IMR-90 (cell line): ENCODE measurements around the gene FRMD5. TPM values are rescaled to one million over a fixed set of nuclear protein-coding genes. Genes with fewer than 3 reads are reported as not detected.

Experiments
- ATAC-seq: fragments of 200-7000 bp; cut with Tn5 transposase; 2 replicates; pipeline ENCODE4 v1.9.1; 2020; ENCODE audit warnings: low read depth, mild to moderate bottlenecking, moderate library complexity
- BruUV-seq: library from RNA; stranded (reverse); fragments of 400-500 nt; replicated peaks from 2 replicates; lab custom pipeline; 2021; lab: Mats Ljungman, UMichigan
- CTCF ChIA-PET: fragments of 300-600 bp; formaldehyde crosslinking; extraction: SDS; loops from one replicate; lab custom pipeline; 2021; ENCODE audit warnings: antibody characterized with exemption; lab: Yijun Ruan, JAX
- POLR2A ChIA-PET: fragments of 300-600 bp; sonication (Branson Sonifier 250); formaldehyde crosslinking; loops from one replicate; lab custom pipeline; 2022; ENCODE audit warnings: antibody characterized with exemption; ENCODE audit not compliant: unreplicated experiment; lab: Charles Lee
- DNase-seq: peaks from one replicate; pipeline ENCODE4 v3.0.0; 2013
- H2AFZ ChIP-seq: replicated peaks from 2 replicates; pipeline ENCODE3; 2013; ENCODE audit warnings: low read length, mild to moderate bottlenecking; ENCODE audit not compliant: poor library complexity
- H2AK5ac ChIP-seq: 2 replicates; pipeline ENCODE4 v1.6.1; 2013; ENCODE audit warnings: low read depth, low read length, inconsistent platforms
- H2AK9ac ChIP-seq: replicated peaks from 2 replicates; pipeline ENCODE3; 2013; ENCODE audit warnings: mild to moderate bottlenecking, low read depth, low read length, moderate library complexity; ENCODE audit not compliant: poor library complexity
- H2BK120ac ChIP-seq: 2 replicates; pipeline ENCODE4 v1.6.1; 2013; ENCODE audit warnings: low read depth, low read length, inconsistent platforms
- H2BK15ac ChIP-seq: 3 replicates; pipeline ENCODE4 v1.6.1; 2013; ENCODE audit warnings: low read depth, low read length, inconsistent platforms
- H2BK20ac ChIP-seq: 2 replicates; pipeline ENCODE4 v1.6.1; 2013; ENCODE audit warnings: low read depth, mild to moderate bottlenecking, inconsistent platforms, low read length, moderate library complexity
- H2BK5ac ChIP-seq: 2 replicates; pipeline ENCODE4 v1.6.1; 2013; ENCODE audit warnings: mild to moderate bottlenecking, low read depth, low read length, inconsistent platforms; ENCODE audit not compliant: poor library complexity, severe bottlenecking
- H3K14ac ChIP-seq: replicated peaks from 2 replicates; pipeline ENCODE4 v1.6.1; 2013; ENCODE audit warnings: low read depth, low read length, inconsistent platforms
- H3K18ac ChIP-seq: 2 replicates; pipeline ENCODE4 v1.6.1; 2013; ENCODE audit warnings: low read depth, low read length, control low read depth
- H3K23ac ChIP-seq: 2 replicates; pipeline ENCODE4 v1.6.1; 2013; ENCODE audit warnings: low read depth, low read length, inconsistent platforms
- H3K27ac ChIP-seq: 2 replicates; pipeline ENCODE4 v1.5.1; 2013; ENCODE audit warnings: mild to moderate bottlenecking, control low read depth, low read length; ENCODE audit not compliant: insufficient read depth
- H3K27me3 ChIP-seq: 2 replicates; pipeline ENCODE4 v1.6.1; 2013; ENCODE audit warnings: low read length; ENCODE audit not compliant: control insufficient read depth, insufficient read depth
- H3K36me3 ChIP-seq: 2 replicates; pipeline ENCODE4 v1.6.1; 2013; ENCODE audit warnings: low read length, mixed read lengths; ENCODE audit not compliant: control insufficient read depth, insufficient read depth
- H3K4ac ChIP-seq: 2 replicates; pipeline ENCODE4 v1.6.1; 2013; ENCODE audit warnings: low read depth, low read length, inconsistent platforms
- H3K4me1 ChIP-seq: 2 replicates; pipeline ENCODE4 v1.6.1; 2013; ENCODE audit warnings: low read length, mixed read lengths; ENCODE audit not compliant: control insufficient read depth, insufficient read depth
- H3K4me2 ChIP-seq: 2 replicates; pipeline ENCODE4 v1.6.1; 2013; ENCODE audit warnings: low read depth, mild to moderate bottlenecking, control low read depth, low read length, moderate library complexity
- H3K4me3 ChIP-seq: 2 replicates; pipeline ENCODE4 v1.5.1; 2013; ENCODE audit warnings: low read depth, mild to moderate bottlenecking, control low read depth, low read length, moderate library complexity; ENCODE audit not compliant: insufficient read depth
- H3K56ac ChIP-seq: 2 replicates; pipeline ENCODE4 v1.6.1; 2013; ENCODE audit warnings: low read length, inconsistent platforms; ENCODE audit not compliant: insufficient read depth; ENCODE audit errors: extremely low read depth
- H3K79me1 ChIP-seq, 2 experiments: 2 replicates each; pipeline ENCODE4 v1.6.1; 2013; ENCODE audit warnings: low read length in 2 of 2, inconsistent platforms in 1 of 2, low read depth in 1 of 2
- H3K9ac ChIP-seq: 2 replicates; pipeline ENCODE4 v1.6.1; 2013; ENCODE audit warnings: low read depth, low read length, control low read depth
- H3K9me1 ChIP-seq: 2 replicates; pipeline ENCODE4 v1.6.1; 2013; ENCODE audit warnings: low read length, inconsistent platforms; ENCODE audit not compliant: insufficient read depth
- H3K9me3 ChIP-seq: 2 replicates; pipeline ENCODE4 v1.6.1; 2013; ENCODE audit warnings: low read length; ENCODE audit not compliant: control insufficient read depth, insufficient read depth
- H4K20me1 ChIP-seq: 2 replicates; pipeline ENCODE4 v1.6.1; 2013; ENCODE audit warnings: low read length, inconsistent platforms; ENCODE audit not compliant: insufficient read depth
- H4K5ac ChIP-seq: 2 replicates; pipeline ENCODE4 v1.6.1; 2013; ENCODE audit warnings: mild to moderate bottlenecking, low read depth, low read length, control low read depth
- H4K8ac ChIP-seq, 2 experiments: 2 replicates each; pipeline ENCODE4 v1.6.1; 2013; ENCODE audit warnings: low read depth in 2 of 2, low read length in 2 of 2, control low read depth in 1 of 2, inconsistent platforms in 1 of 2
- H4K91ac ChIP-seq: 2 replicates; pipeline ENCODE4 v1.6.1; 2013; ENCODE audit warnings: low read depth, low read length, inconsistent platforms; ENCODE audit not compliant: insufficient read depth
- CEBPB ChIP-seq: IDR thresholded peaks from 2 replicates; pipeline ENCODE4 v1.6.1; 2012; ENCODE audit warnings: low read depth, low read length, improper control_type of control experiment
- FOS ChIP-seq: fragments of 150-350 bp; IDR thresholded peaks from 2 replicates; pipeline ENCODE4 v1.6.1; 2016; ENCODE audit warnings: low read depth, low read length
- RAD21 ChIP-seq: IDR thresholded peaks from 2 replicates; pipeline ENCODE4 v1.6.1; 2012; ENCODE audit warnings: low read length, improper control_type of control experiment
- RFX5 ChIP-seq: IDR thresholded peaks from 2 replicates; pipeline ENCODE4 v1.8.0; 2012; ENCODE audit warnings: low read depth, mild to moderate bottlenecking, low read length, moderate library complexity
- WGBS, 2 experiments: methylation state at CpG; one replicate each; pipeline versions ENCODE4 v1.1.5 to v1.1.7; 2013; ENCODE audit warnings: missing lambda C conversion rate in 2 of 2; ENCODE audit not compliant: insufficient read length in 1 of 2; ENCODE audit errors: extremely low coverage in 2 of 2; 5-methylcytosine and 5-hydroxymethylcytosine counted together
- dilution Hi-C: fragments of 300-500 bp; cut with HindIII; formaldehyde crosslinking; loops from one replicate; pipeline ENCODE4 v1.14.3; 2018; ENCODE audit warnings: low sequenced_read_pairs; ENCODE audit not compliant: unreplicated experiment
- in situ Hi-C: fragments of 300-500 bp; cut with MboI; formaldehyde crosslinking; loops from 3 replicates; pipeline ENCODE4 v1.14.3; 2019; ENCODE audit warnings: low sequenced_read_pairs, inconsistent platforms, mixed read lengths
- intact Hi-C: fragments of 100-400 bp; cut with micrococcal nuclease; formaldehyde crosslinking; loops from 2 replicates; pipeline ENCODE4 v1.10.0; 2022
- polyA plus RNA-seq, 3 experiments: library from polyadenylated mRNA; depleted of rRNA; stranded (reverse); fragments of >200 nt; gene quantifications; 2 replicates each; pipeline ENCODE4 v1.2.3, GENCODE V29; 2012; ENCODE audit warnings: low replicate concordance in 1 of 3
- total RNA-seq: library from RNA; depleted of rRNA; stranded (reverse); fragments of >200 nt; gene quantifications from 2 replicates; pipeline ENCODE4 v1.2.3, GENCODE V29; 2012

Gene FRMD5
- total and polyA plus RNA-seq, 2 of the 4 experiments (the other 2 are of a cell fraction) = 4.1 to 5.4 TPM

DNA sequence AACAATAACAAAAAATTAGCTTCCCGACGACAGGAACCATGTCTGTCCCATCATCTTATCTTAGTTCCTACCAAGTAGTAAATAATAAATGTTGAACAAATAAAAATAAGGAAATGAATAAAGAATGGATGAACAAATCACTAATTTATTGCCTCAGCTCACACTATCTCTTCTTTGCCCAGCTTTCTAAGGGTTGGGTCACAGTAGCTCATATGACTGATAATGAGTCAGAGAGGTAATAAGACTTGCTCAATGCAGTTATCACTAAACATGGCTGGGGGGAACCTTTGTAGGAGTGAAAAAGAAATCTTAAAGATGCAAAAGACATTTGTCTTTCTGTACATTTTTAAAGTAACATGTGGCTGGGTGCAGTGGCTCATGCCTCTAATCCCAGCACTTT lies 186.0 kb downstream of the FRMD5 start:
- H3K4me2 ChIP-seq = no peak overlapping the region
- no peaks in the 10 kb centered on the region for H3K36me3 ChIP-seq
- no peak overlapping the region for H2BK15ac ChIP-seq
- H3K14ac ChIP-seq = no peak overlapping the region
- H4K20me1 ChIP-seq = no peaks in the 10 kb centered on the region
- H2BK20ac ChIP-seq = no peak overlapping the region
- H2AFZ ChIP-seq = no peak overlapping the region
- H3K56ac ChIP-seq = no peak overlapping the region
- H2BK120ac ChIP-seq = no peak overlapping the region
- H4K5ac ChIP-seq = no peak overlapping the region
- BruUV-seq = no TSS peak
- H3K79me1 ChIP-seq = peaks cover 2 to 4% of the 10 kb centered on the region in 2 experiments; a peak in 1 of 4 replicates
- ChIA-PET CTCF (interaction anchor here (0.7 kb wide), 1 partner anchor 21 kb away, joined by 7 read pairs; no protein-coding TSS in a partner anchor), POLR2A (no interaction called here)
- DNase-seq (peak; percentile 82), ATAC-seq (peak; percentile 73)
- H3K4me1 ChIP-seq = peaks cover 6% of the 10 kb centered on the region
- in situ Hi-C loops = no loop called here
- no peak overlapping the region for H2AK9ac ChIP-seq
- no peak overlapping the region for H2BK5ac ChIP-seq
- no peak overlapping the region for H3K23ac ChIP-seq
- no CpG with 5 or more reads among the region's 2 CpGs for WGBS, 2 experiments
- dilution Hi-C loops = no loop called here
- no peak overlapping the region for H2AK5ac ChIP-seq
- intact Hi-C loops = no loop called here
- no peak overlapping the region for H4K91ac ChIP-seq
- H3K9me1 ChIP-seq = no peaks in the 10 kb centered on the region
- no peaks in the 10 kb centered on the region for H3K9me3 ChIP-seq
- no peak overlapping the region for H3K9ac ChIP-seq
- no peak overlapping the region for H3K18ac ChIP-seq
- H3K27me3 ChIP-seq = 0 out of 2 replicates have a peak, but pooled peaks cover 1% of the 10 kb centered on the region
- H3K4me3 ChIP-seq = no peak overlapping the region
- no peak overlapping the region for H4K8ac ChIP-seq
- H3K27ac ChIP-seq = no peak overlapping the region
- TF ChIP-seq CEBPB = peak; percentile 92
- no peak for TF ChIP-seq RAD21
- TF ChIP-seq RFX5 = no peak
- peak; percentile 63 for TF ChIP-seq FOS
- no peak overlapping the region for H3K4ac ChIP-seq
